ES-I3 (cell line): ENCODE results near the gene FAM193A.
"Not testable (repeated sequence)": the region's sequence is repeated elsewhere in the genome, so short reads cannot be mapped to it uniquely, and the experiment has no call there.

Experiments used
- H3K36me3 ChIP-seq: 2 replicates; pipeline ENCODE4 v1.6.1; 2013; ENCODE audit warnings: mild to moderate bottlenecking, low read length, control low read depth, moderate library complexity; ENCODE audit not compliant: insufficient read depth
- H3K4me1 ChIP-seq: 2 replicates; pipeline ENCODE4 v1.6.1; 2013; ENCODE audit warnings: mild to moderate bottlenecking, control low read depth, low read length; ENCODE audit not compliant: insufficient read depth
- H3K9ac ChIP-seq: 2 replicates; pipeline ENCODE4 v1.6.1; 2013; ENCODE audit warnings: low read depth, mild to moderate bottlenecking, low read length, moderate library complexity
- H3K9me3 ChIP-seq: 2 replicates; pipeline ENCODE4 v1.6.1; 2013; ENCODE audit warnings: mild to moderate bottlenecking, low read length, moderate library complexity; ENCODE audit not compliant: control insufficient read depth, insufficient read depth

Gene FAM193A

DNA sequence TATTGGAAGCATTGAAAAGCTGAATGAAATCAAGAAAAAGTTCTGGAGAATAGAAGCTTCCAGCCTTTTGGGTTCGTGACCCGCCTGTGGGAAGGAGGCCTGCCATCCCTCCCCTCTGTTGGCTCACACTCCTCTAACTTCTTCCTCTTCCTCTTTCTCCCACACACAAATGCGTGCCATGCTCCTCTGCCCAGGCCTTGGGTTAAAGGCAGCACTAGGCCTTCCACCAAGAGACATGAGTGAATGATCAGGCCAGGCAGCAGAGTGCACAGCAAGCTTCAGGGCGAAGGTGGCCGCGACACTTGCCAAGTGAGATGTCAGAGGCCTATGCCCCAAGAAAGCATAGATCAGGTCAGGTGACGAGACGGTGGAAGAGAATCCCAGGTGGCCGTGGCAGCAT is 38.4 kb downstream of the FAM193A start:
- no peaks in the 10 kb centered on the region for H3K9me3 ChIP-seq
- H3K36me3 ChIP-seq = no peaks in the 10 kb centered on the region
- H3K9ac ChIP-seq = no peak overlapping the region
- peaks cover 12% of the 10 kb centered on the region for H3K4me1 ChIP-seq

GRCh38 chr4:2576290-2576689 is 39.8 kb downstream of the FAM193A start:
- H3K36me3 ChIP-seq = no peaks in the 10 kb centered on the region
- H3K9me3 ChIP-seq = no peaks in the 10 kb centered on the region
- no peak overlapping the region for H3K9ac ChIP-seq
- H3K4me1 ChIP-seq = no peaks in the 10 kb centered on the region; the same call in 1 of the 2 replicates

- Histone ChIP-seq H3K36me3 (no peaks in the 10 kb centered on the region), H3K9ac (no peak overlapping the region), H3K4me1 (no peaks in the 10 kb centered on the region; the same call in 1 of the 2 replicates), H3K9me3 (no peaks in the 10 kb centered on the region)
Measured at GRCh38 chr4:2578106-2578505, 41.7 kb downstream of the FAM193A start.

GRCh38 chr4:2579910-2580309 is 43.5 kb downstream of the FAM193A start:
- Histone ChIP-seq H3K36me3 (no peaks in the 10 kb centered on the region), H3K9ac (no peak overlapping the region), H3K9me3 (no peaks in the 10 kb centered on the region), H3K4me1 (no peaks in the 10 kb centered on the region; the same call in 1 of the 2 replicates)

- Histone ChIP-seq H3K9ac (no peak overlapping the region), H3K9me3 (no peaks in the 10 kb centered on the region), H3K36me3 (no peaks in the 10 kb centered on the region), H3K4me1 (peaks cover 6% of the 10 kb centered on the region)
Measured at GRCh38 chr4:2583092-2583491, 46.6 kb downstream of the FAM193A start.

DNA sequence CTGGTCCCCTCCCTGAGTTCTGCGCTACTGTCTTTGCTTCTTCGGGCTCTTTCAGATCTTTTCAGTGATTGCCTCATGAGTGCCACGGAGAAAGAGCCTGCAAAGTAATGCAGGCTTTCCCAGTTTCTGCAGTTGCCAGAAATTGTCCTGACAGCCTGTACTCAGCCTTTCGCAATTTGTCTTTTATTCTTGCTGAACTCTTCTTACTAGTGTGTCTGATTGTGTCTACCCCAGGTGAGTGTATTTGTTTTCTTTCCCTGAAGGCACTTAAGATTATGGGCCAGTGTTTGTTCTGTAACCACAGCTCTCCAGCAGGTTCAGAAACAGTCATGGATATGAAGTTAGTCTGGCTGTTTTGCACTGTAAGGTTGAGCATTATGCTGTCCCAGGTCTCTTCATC is 47.1 kb downstream of the FAM193A start:
- no peak overlapping the region for H3K9ac ChIP-seq
- no peaks in the 10 kb centered on the region for H3K36me3 ChIP-seq
- no peaks in the 10 kb centered on the region for H3K9me3 ChIP-seq
- peaks cover 6% of the 10 kb centered on the region for H3K4me1 ChIP-seq

GRCh38 chr4:2586502-2586901 is 50.1 kb downstream of the FAM193A start:
- no peak overlapping the region for H3K9ac ChIP-seq
- no peaks in the 10 kb centered on the region for H3K9me3 ChIP-seq
- peaks cover 6% of the 10 kb centered on the region for H3K4me1 ChIP-seq
- H3K36me3 ChIP-seq = no peaks in the 10 kb centered on the region

DNA sequence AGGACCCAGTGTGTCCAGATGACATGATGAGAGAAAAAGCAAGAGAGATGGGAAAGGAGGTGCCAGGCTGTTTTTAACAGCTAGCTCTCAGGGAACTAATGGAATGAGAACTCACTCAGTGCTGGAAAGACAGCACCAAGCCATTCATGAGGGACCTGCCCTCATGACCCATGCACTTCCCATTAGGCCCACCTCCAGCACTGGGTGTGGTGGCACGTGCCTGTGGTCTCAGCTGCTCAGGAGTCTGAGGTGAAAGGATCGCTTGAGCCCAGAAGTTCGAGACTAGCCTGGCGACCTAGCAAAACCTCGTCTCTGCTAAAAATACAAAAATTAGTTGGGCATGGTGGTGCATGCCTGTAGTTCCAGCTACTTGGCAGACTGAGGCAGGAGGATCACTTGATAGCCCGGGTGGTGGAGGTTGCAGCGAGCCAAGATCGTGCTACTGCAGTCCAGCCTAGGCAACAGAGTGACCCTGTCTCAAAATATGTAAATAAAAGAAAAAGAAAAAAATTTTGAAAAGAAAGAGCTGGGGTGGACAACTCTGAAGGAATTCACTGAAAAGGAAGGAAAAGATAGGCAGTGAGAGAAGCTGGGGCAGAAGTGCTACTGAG is 50.9 kb downstream of the FAM193A start:
- Histone ChIP-seq H3K9ac (no peak overlapping the region), H3K4me1 (peaks cover 7% of the 10 kb centered on the region), H3K36me3 (no peaks in the 10 kb centered on the region), H3K9me3 (no peaks in the 10 kb centered on the region)

GRCh38 chr4:2588259-2588658 is 51.8 kb downstream of the FAM193A start:
- no peaks in the 10 kb centered on the region for H3K36me3 ChIP-seq
- H3K9me3 ChIP-seq = no peaks in the 10 kb centered on the region
- no peak overlapping the region for H3K9ac ChIP-seq
- peaks cover 16% of the 10 kb centered on the region for H3K4me1 ChIP-seq

GRCh38 chr4:2591189-2591588 is 54.7 kb downstream of the FAM193A start:
- Histone ChIP-seq H3K4me1 (peaks cover 28% of the 10 kb centered on the region), H3K9me3 (no peaks in the 10 kb centered on the region), H3K36me3 (no peaks in the 10 kb centered on the region), H3K9ac (no peak overlapping the region)

DNA sequence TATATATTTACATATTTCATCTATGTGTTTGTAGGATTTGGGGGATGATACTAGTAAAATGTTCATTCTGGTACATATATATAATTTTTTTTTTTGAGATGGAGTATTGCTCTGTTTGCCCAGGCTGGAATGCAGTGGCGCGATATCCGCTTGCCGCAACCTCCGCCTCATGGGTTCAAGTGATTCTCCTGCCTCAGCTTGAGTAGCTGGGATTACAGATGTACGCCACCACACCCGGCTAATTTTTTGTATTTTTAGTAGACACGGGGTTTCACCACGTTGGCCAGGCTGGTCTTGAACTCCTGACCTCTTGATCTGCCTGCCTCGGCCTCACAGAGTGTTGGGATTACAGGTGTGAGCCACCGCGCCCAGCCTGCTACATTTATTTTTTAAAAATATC is 55.6 kb downstream of the FAM193A start:
- H3K36me3 ChIP-seq, H3K9me3 ChIP-seq, H3K9ac ChIP-seq: not testable (repeated sequence)
- H3K4me1 ChIP-seq = peaks cover 36% of the 10 kb centered on the region

- Histone ChIP-seq H3K9me3 (no peaks in the 10 kb centered on the region), H3K4me1 (peaks cover 36% of the 10 kb centered on the region), H3K36me3 (no peaks in the 10 kb centered on the region), H3K9ac (no peak overlapping the region)
Measured at GRCh38 chr4:2592572-2592971, 56.1 kb downstream of the FAM193A start.

GRCh38 chr4:2593003-2593402 is 56.6 kb downstream of the FAM193A start:
- Histone ChIP-seq H3K36me3 (no peaks in the 10 kb centered on the region), H3K4me1 (peaks cover 36% of the 10 kb centered on the region), H3K9ac (no peak overlapping the region), H3K9me3 (no peaks in the 10 kb centered on the region)

DNA sequence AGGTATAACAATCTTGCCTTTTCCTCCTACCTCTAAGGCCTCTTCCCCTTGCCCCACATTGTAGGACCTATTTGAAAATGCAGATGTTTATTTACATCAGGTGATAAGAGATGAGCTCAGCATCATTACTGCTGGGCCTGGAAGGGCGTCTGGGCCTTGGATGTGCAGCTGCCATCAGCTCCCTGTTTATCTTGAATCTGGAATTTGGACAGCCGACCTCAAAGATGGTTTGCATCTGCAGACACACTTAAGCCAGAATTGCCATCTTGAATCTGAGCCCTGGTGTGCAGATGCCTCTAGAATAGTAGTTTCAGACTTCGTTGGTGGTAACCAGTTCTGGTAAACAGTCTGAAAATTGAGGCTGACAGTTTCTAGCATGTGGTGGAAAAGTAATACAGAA is 59.0 kb downstream of the FAM193A start:
- Histone ChIP-seq H3K4me1 (peaks cover 48% of the 10 kb centered on the region), H3K36me3 (no peaks in the 10 kb centered on the region), H3K9me3 (no peaks in the 10 kb centered on the region), H3K9ac (no peak overlapping the region)

DNA sequence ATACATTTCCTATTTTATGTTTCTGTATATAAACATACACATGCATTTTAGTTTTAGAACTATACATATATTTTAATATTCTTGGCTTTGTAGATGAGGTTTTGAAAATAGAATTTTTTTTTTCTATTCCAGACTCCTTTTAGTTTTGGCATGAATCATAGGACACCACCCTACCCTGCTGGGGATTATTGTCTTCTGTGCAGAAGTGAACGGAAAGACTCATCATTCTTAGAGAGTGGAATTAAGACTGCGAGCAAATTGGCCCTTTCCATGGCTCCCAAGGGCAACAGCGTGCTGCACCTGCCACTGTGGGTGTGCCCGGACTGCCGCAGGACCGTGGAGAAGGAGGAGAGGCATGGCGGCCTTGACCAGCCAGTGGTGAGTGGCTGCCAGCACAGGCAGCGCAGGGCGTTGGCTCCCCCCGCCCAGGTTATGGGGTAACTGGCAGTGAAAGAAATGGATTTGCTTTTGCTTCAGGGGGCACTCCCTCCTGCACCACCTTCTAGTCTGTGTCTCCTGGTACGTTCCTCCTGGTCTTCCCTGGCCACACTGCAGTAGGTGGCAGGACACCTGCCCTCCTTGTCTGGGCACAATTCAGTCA is 59.6 kb downstream of the FAM193A start:
- H3K4me1 ChIP-seq = peaks cover 48% of the 10 kb centered on the region

More for the DNA sequence above, 59.6 kb downstream of the FAM193A start:
- Histone ChIP-seq H3K36me3 (no peaks in the 10 kb centered on the region), H3K9me3 (no peaks in the 10 kb centered on the region), H3K9ac (no peak overlapping the region)
